K562 (cell line): Measurements from ENCODE around the gene PAH. TPM values are rescaled to one million over a fixed set of nuclear protein-coding genes. Genes with fewer than 3 reads are reported as not detected.

ENCODE experiments used
- ATAC-seq: fragments of 200-7000 bp; cut with Tn5 transposase; 3 replicates; pipeline ENCODE4 v1.9.1; 2020; ENCODE audit warnings: moderate library complexity
- BruUV-seq: library from RNA; stranded (reverse); fragments of 400-500 nt; replicated peaks from 2 replicates; lab custom pipeline; 2021; lab: Mats Ljungman, UMichigan
- CTCF ChIA-PET: fragments of 300-600 bp; formaldehyde crosslinking; extraction: SDS; loops from one replicate; lab custom pipeline; 2021; ENCODE audit warnings: low intra/inter-chr PET ratio; lab: Yijun Ruan, JAX
- POLR2A ChIA-PET: fragments of 300-600, 350-650 bp; sonication (Branson Sonifier 250); formaldehyde crosslinking; extraction: SDS; loops from one replicate; lab custom pipeline; 2021; ENCODE audit warnings: antibody characterized with exemption, inconsistent platforms; lab: Yijun Ruan, JAX
- DNase-seq, 4 experiments: peaks; one replicate each; pipeline versions ENCODE4 v3.0.0 to v3.0.0-alpha.2; 2011 to 2018; ENCODE audit warnings: low spot score in 3 of 4, mixed read lengths in 3 of 4; ENCODE audit errors: extremely low read depth in 1 of 4
- FAIRE-seq: peaks from 2 replicates; lab custom pipeline; 2011; peaks lifted over from hg19 to GRCh38; lab: Jason Lieb, UNC
- H2AFZ ChIP-seq: 2 replicates; pipeline ENCODE4 v1.6.0; 2011; ENCODE audit warnings: low read depth, low read length, control low read depth, inconsistent platforms
- H3K27ac ChIP-seq: fragments of 200-600 bp; 3 replicates; pipeline ENCODE4 v1.8.0; 2011; ENCODE audit warnings: low read depth, mild to moderate bottlenecking, control low read depth, inconsistent platforms, low read length, moderate library complexity, mixed read lengths; ENCODE audit errors: extremely low read depth
- H3K27me3 ChIP-seq, 2 experiments: fragments of 300-600 bp in 1 of 2; 2 replicates in 1 of 2; 3 replicates in 1 of 2; pipeline versions ENCODE4 v1.6.0 to v1.8.0; 2011; ENCODE audit warnings: inconsistent platforms in 2 of 2, low read length in 2 of 2, mild to moderate bottlenecking in 1 of 2, mixed read lengths in 1 of 2, moderate library complexity in 1 of 2; ENCODE audit not compliant: control insufficient read depth in 2 of 2, insufficient read depth in 2 of 2
- H3K36me3 ChIP-seq: fragments of 300-600 bp; 3 replicates; pipeline ENCODE4 v1.8.0; 2011; ENCODE audit warnings: mild to moderate bottlenecking, low read length, inconsistent platforms; ENCODE audit not compliant: control insufficient read depth, insufficient read depth
- H3K4me1 ChIP-seq, 2 experiments: fragments of 200-600 bp in 1 of 2; replicated peaks in 1 of 2; 2 replicates in 1 of 2; 3 replicates in 1 of 2; pipeline versions ENCODE4 v1.5.1 to v1.8.0; 2011; ENCODE audit warnings: inconsistent platforms in 2 of 2, low read length in 2 of 2, mild to moderate bottlenecking in 1 of 2, mixed read lengths in 1 of 2, moderate library complexity in 1 of 2; ENCODE audit not compliant: control insufficient read depth in 2 of 2, insufficient read depth in 2 of 2
- H3K4me2 ChIP-seq: 2 replicates; pipeline ENCODE4 v1.6.1; 2011; ENCODE audit warnings: low read length, control low read depth, inconsistent platforms, mixed read lengths; ENCODE audit not compliant: insufficient read depth
- H3K4me3 ChIP-seq: fragments of 200-600 bp; sonication (generic), shearing (Covaris generic); 2 replicates; pipeline ENCODE4 v1.5.1; 2016; ENCODE audit warnings: control low read depth, inconsistent platforms
- H3K79me2 ChIP-seq: fragments of 200-600 bp; 3 replicates; pipeline ENCODE4 v1.8.0; 2011; ENCODE audit warnings: low read length, inconsistent platforms; ENCODE audit not compliant: control insufficient read depth, insufficient read depth
- H3K9ac ChIP-seq, 2 experiments: 2 replicates each; pipeline versions ENCODE4 v1.6.0 to v1.6.1; 2011; ENCODE audit warnings: low read depth in 2 of 2, low read length in 2 of 2, control low read depth in 1 of 2, inconsistent platforms in 1 of 2, mild to moderate bottlenecking in 1 of 2, mixed read lengths in 1 of 2; ENCODE audit not compliant: insufficient read depth in 1 of 2
- H3K9me1 ChIP-seq: one replicate; pipeline ENCODE4 v1.6.0; 2011; ENCODE audit warnings: inconsistent platforms, mild to moderate bottlenecking, low read length, moderate library complexity; ENCODE audit not compliant: control insufficient read depth, insufficient read depth
- H3K9me3 ChIP-seq: replicated peaks from 2 replicates; pipeline ENCODE4 v1.5.1; 2011; ENCODE audit warnings: low read depth, low read length, inconsistent platforms; ENCODE audit not compliant: control insufficient read depth, insufficient read depth
- H4K20me1 ChIP-seq: replicated peaks from 2 replicates; pipeline ENCODE4 v1.6.1; 2011; ENCODE audit warnings: low read length, inconsistent platforms, mixed read lengths; ENCODE audit not compliant: control insufficient read depth, insufficient read depth
- HDAC2 ChIP-seq: fragments of 450-650 bp; IDR thresholded peaks from 2 replicates; pipeline ENCODE4 v1.6.1; 2016; ENCODE audit warnings: mild to moderate bottlenecking
- HMBOX1 ChIP-seq: sonication (generic); IDR thresholded peaks from 2 replicates; pipeline ENCODE4 v1.6.1; 2016
- HOXB6 ChIP-seq: fragments of 250-450 bp; sonication (Bioruptor Pico); IDR thresholded peaks from 2 replicates; pipeline ENCODE4 v1.5.1; 2022; ENCODE audit warnings: mild to moderate bottlenecking, borderline replicate concordance
- ILK ChIP-seq: fragments of 450-650 bp; IDR thresholded peaks from 2 replicates; pipeline ENCODE4 v1.6.1; 2016; ENCODE audit warnings: missing genetic modification characterization, low read depth, mild to moderate bottlenecking, missing compliant biosample characterization, moderate library complexity, borderline replicate concordance
- KLF16 ChIP-seq: IDR thresholded peaks from 2 replicates; pipeline ENCODE4 v1.6.1; 2016; ENCODE audit warnings: antibody characterized with exemption
- NFE2 ChIP-seq: IDR thresholded peaks from 2 replicates; pipeline ENCODE4 v1.6.1; 2014; ENCODE audit warnings: antibody characterized with exemption, low read depth
- RB1 ChIP-seq: fragments of 450-650 bp; IDR thresholded peaks from 2 replicates; pipeline ENCODE4 v1.6.1; 2017; ENCODE audit warnings: low read depth, mild to moderate bottlenecking
- RFX7 ChIP-seq: fragments of 250-450 bp; sonication (Bioruptor Pico); IDR thresholded peaks from 2 replicates; pipeline ENCODE4 v1.5.1; 2021; ENCODE audit warnings: mild to moderate bottlenecking
- SMARCC2 ChIP-seq: fragments of 450-650 bp; IDR thresholded peaks from 2 replicates; pipeline ENCODE4 v1.6.1; 2017; ENCODE audit warnings: antibody characterized with exemption, moderate library complexity, mild to moderate bottlenecking, low read depth
- SRF ChIP-seq, 2 experiments: fragments of 250-450, 450-650 bp in 1 of 2; sonication (Bioruptor Pico) in 1 of 2; sonication (generic) in 1 of 2; formaldehyde crosslinking; IDR thresholded peaks; 2 replicates each; pipeline versions ENCODE4 v1.5.0 to v1.5.1; 2020 to 2022; ENCODE audit warnings: mild to moderate bottlenecking in 1 of 2, missing genetic modification reagents in 1 of 2
- ZNF239 ChIP-seq: fragments of 250-450 bp; sonication (Bioruptor Pico); IDR thresholded peaks from 2 replicates; pipeline ENCODE4 v1.4.0; 2020; ENCODE audit warnings: mild to moderate bottlenecking
- ZNF740 ChIP-seq, 3 experiments: fragments of 200-800 bp in 1 of 3; sonication (Bioruptor generic) in 1 of 3; sonication (generic) in 1 of 3; formaldehyde crosslinking in 1 of 3; IDR thresholded peaks; 2 replicates each; pipeline versions ENCODE4 v1.6.1 to v1.8.0; 2016 to 2022; ENCODE audit warnings: mild to moderate bottlenecking in 2 of 3, missing compliant biosample characterization in 2 of 3, missing genetic modification characterization in 2 of 3, missing genetic modification reagents in 1 of 3
- ZNF766 ChIP-seq: fragments of 200-800 bp; sonication (Bioruptor generic); conservative IDR thresholded peaks from 2 replicates; pipeline ENCODE4 v1.6.1; 2016; ENCODE audit warnings: missing genetic modification characterization, missing compliant biosample characterization
- in situ Hi-C: fragments of 300-500 bp; cut with MboI; formaldehyde crosslinking; loops from 4 replicates; pipeline ENCODE4 v1.15.0; 2018; ENCODE audit warnings: inconsistent platforms, mixed read lengths
- intact Hi-C: fragments of 100-400 bp; cut with micrococcal nuclease; formaldehyde crosslinking; loops from 2 replicates; pipeline ENCODE4 v1.14.2; 2022
- polyA plus RNA-seq, 8 experiments: library from polyadenylated mRNA; depleted of rRNA in 4 of 8; stranded (reverse) in 5 of 8; unstranded in 3 of 8; fragments of >200 nt; fragmentation: Nextera tagmentation in 2 of 8; fragmentation: Illumina TruSeq in 1 of 8; extraction: Ambion mirVana in 2 of 8; extraction: Trizol in 1 of 8; gene quantifications; 2 replicates each; pipeline versions ENCODE4 v1.2.1 to v1.2.3, GENCODE V29; 2011 to 2014; ENCODE audit warnings: inconsistent platforms in 1 of 8, missing spikeins in 1 of 8
- total RNA-seq, 7 experiments: library from RNA; depleted of rRNA in 6 of 7; stranded (reverse); fragments of >200 nt in 6 of 7; fragmentation: Illumina TruSeq in 2 of 7; extraction: Trizol in 2 of 7; gene quantifications; 2 replicates each; pipeline versions ENCODE4 v1.2.1 to v1.2.3, GENCODE V29; 2011 to 2021; ENCODE audit warnings: low replicate concordance in 1 of 7

PAH gene
- total and polyA plus RNA-seq, 9 of the 15 experiments (the other 6 are each of a cell fraction or from before 2014, with no cell fraction given): 0.13 to 0.75 (median 0.69) TPM; not detected in 6

GRCh38 chr12:102806110-102806509 is 110.9 kb downstream of the PAH start (continued):
- no peak for TF ChIP-seq RB1
- no peak for TF ChIP-seq HDAC2
- no peak for TF ChIP-seq ZNF740 (CRISPR knock-in tag; IDR thresholded peaks at IDR 0.05)
- no peak for TF ChIP-seq ZNF740 (tag; IDR thresholded peaks at IDR 0.05)

GRCh38 chr12:102800565-102800964 is 116.5 kb downstream of the PAH start:
- Histone ChIP-seq H3K79me2 (no peaks in the 10 kb centered on the region), H4K20me1 (no peaks in the 10 kb centered on the region; the same call in 1 of the 2 replicates), H3K9ac (no peak overlapping the region), H3K27me3 (peaks cover 0 to 10% of the 10 kb centered on the region in 2 experiments; a peak in 1 of 5 replicates), H3K4me1 (no peaks in the 10 kb centered on the region; a peak in 1 of 5 replicates), H3K4me3 (no peak overlapping the region), H3K9me3 (no peaks in the 10 kb centered on the region), H3K9me1 (no peaks in the 10 kb centered on the region), H3K36me3 (no peaks in the 10 kb centered on the region), H3K4me2 (no peak overlapping the region), H3K27ac (no peak overlapping the region), H2AFZ (no peak overlapping the region)
- DNase-seq (no peak), ATAC-seq (no peak), FAIRE-seq (no peak)
- BruUV-seq: no TSS peak
- in situ Hi-C loops (loop anchor here (25.0 kb wide), 1 partner anchor 1388 kb away; the partner anchor contains the start of gene ARL1), intact Hi-C loops (no loop called here)
- CTCF ChIA-PET: no interaction called here
- POLR2A ChIA-PET: no interaction called here
- TF ChIP-seq HMBOX1: peak; percentile 45; the same call in 1 of the 2 replicates
- no peak for TF ChIP-seq KLF16
- no peak for TF ChIP-seq HOXB6
- TF ChIP-seq ZNF766: peak; percentile 58; the same call in 1 of the 2 replicates
- TF ChIP-seq ILK (tag): no peak
- peak; percentile 16; the same call in 1 of the 2 replicates for TF ChIP-seq NFE2
- TF ChIP-seq RFX7 (CRISPR knock-in tag): no peak
- TF ChIP-seq ZNF239 (CRISPR knock-in tag): no peak
- TF ChIP-seq SMARCC2: no peak
- peak in 1 of 2 experiments; percentile 88; a peak in 3 of 4 replicates for TF ChIP-seq SRF (CRISPR knock-in tag; IDR thresholded peaks at IDR 0.05)
